GM12878 (cell line): Measurements from ENCODE around the gene GABBR2. TPM values are rescaled to one million over a fixed set of nuclear protein-coding genes. Genes with fewer than 3 reads are reported as not detected.

Experiments used
- ATAC-seq: fragments of 200-7000 bp; cut with Tn5 transposase; 3 replicates; pipeline ENCODE4 v1.9.1; 2020; ENCODE audit warnings: mild to moderate bottlenecking, moderate library complexity
- BruUV-seq: library from RNA; stranded (reverse); fragments of 400-500 nt; replicated peaks from 2 replicates; lab custom pipeline; 2021; lab: Mats Ljungman, UMichigan
- CTCF ChIA-PET: fragments of 300-600 bp; sonication (Branson Sonifier 250); formaldehyde crosslinking; extraction: SDS; loops from one replicate; lab custom pipeline; 2021; ENCODE audit warnings: inconsistent platforms; lab: Yijun Ruan, JAX
- POLR2A ChIA-PET: fragments of 350-600 bp; formaldehyde crosslinking; extraction: SDS; loops from one replicate; lab custom pipeline; 2021; ENCODE audit warnings: inconsistent platforms; lab: Charles Lee
- RAD21 ChIA-PET: fragments of 300-600 bp; sonication (Branson Sonifier 250); formaldehyde crosslinking; loops from one replicate; lab custom pipeline; 2023; ENCODE audit warnings: antibody characterized with exemption; ENCODE audit not compliant: unreplicated experiment; lab: Charles Lee
- SMC1A ChIA-PET: fragments of 300-600 bp; sonication (Branson Sonifier 250); formaldehyde crosslinking; loops from one replicate; lab custom pipeline; 2023; ENCODE audit not compliant: unreplicated experiment, uncharacterized antibody; lab: Charles Lee
- DNase-seq: peaks from one replicate; pipeline ENCODE4 v3.0.0-alpha.2; 2011; ENCODE audit warnings: low read depth, low spot score
- FAIRE-seq: peaks from 3 replicates; lab custom pipeline; 2011; peaks lifted over from hg19 to GRCh38; lab: Jason Lieb, UNC
- H2AFZ ChIP-seq: 2 replicates; pipeline ENCODE4 v1.6.0; 2011; ENCODE audit warnings: low read depth, low read length, control low read depth; ENCODE audit not compliant: control insufficient read depth
- H3K27ac ChIP-seq: 2 replicates; pipeline ENCODE4 v1.5.1; 2011; ENCODE audit warnings: control low read depth; ENCODE audit not compliant: control insufficient read depth, insufficient read depth
- H3K27me3 ChIP-seq, 2 experiments: replicated peaks in 1 of 2; 2 replicates each; pipeline versions ENCODE4 v1.6.0 to v1.6.1; 2011; ENCODE audit warnings: low read length in 1 of 2; ENCODE audit not compliant: control insufficient read depth in 2 of 2, insufficient read depth in 2 of 2
- H3K36me3 ChIP-seq, 2 experiments: 2 replicates each; pipeline ENCODE4 v1.5.1; 2011; ENCODE audit warnings: low read length in 1 of 2; ENCODE audit not compliant: control insufficient read depth in 2 of 2, insufficient read depth in 2 of 2
- H3K4me1 ChIP-seq: 2 replicates; pipeline ENCODE4 v1.6.1; 2011; ENCODE audit warnings: mild to moderate bottlenecking, low read length, moderate library complexity, mixed read lengths; ENCODE audit not compliant: control insufficient read depth, insufficient read depth
- H3K4me2 ChIP-seq: 2 replicates; pipeline ENCODE4 v1.6.0; 2011; ENCODE audit warnings: control low read depth; ENCODE audit not compliant: control insufficient read depth, insufficient read depth
- H3K4me3 ChIP-seq: fragments of 200-600 bp; sonication (generic); 2 replicates; pipeline ENCODE4 v1.5.1; 2016
- H3K79me2 ChIP-seq: 2 replicates; pipeline ENCODE4 v1.6.0; 2011; ENCODE audit warnings: low read length; ENCODE audit not compliant: control insufficient read depth, insufficient read depth
- H3K9ac ChIP-seq: 2 replicates; pipeline ENCODE4 v1.8.0; 2011; ENCODE audit warnings: low read length, control low read depth, mixed read lengths; ENCODE audit not compliant: control insufficient read depth, insufficient read depth
- H3K9me3 ChIP-seq: replicated peaks from 3 replicates; pipeline ENCODE4 v1.5.1; 2011; ENCODE audit warnings: mild to moderate bottlenecking, low read length; ENCODE audit not compliant: control insufficient read depth, insufficient read depth
- H4K20me1 ChIP-seq: 2 replicates; pipeline ENCODE4 v1.6.0; 2011; ENCODE audit not compliant: control insufficient read depth, insufficient read depth
- EP300 ChIP-seq, 2 experiments: fragments of 150-350 bp in 1 of 2; IDR thresholded peaks; 2 replicates each; pipeline ENCODE4 v1.6.1; 2011 to 2012; ENCODE audit warnings: low read depth in 2 of 2, low read length in 2 of 2, borderline replicate concordance in 1 of 2, improper control_type of control experiment in 1 of 2, inconsistent platforms in 1 of 2; ENCODE audit not compliant: control insufficient read depth in 1 of 2
- ESRRA ChIP-seq: IDR thresholded peaks from 2 replicates; pipeline ENCODE4 v1.6.1; 2012; ENCODE audit warnings: mild to moderate bottlenecking, low read length, improper control_type of control experiment
- GABPA ChIP-seq: IDR thresholded peaks from 2 replicates; pipeline ENCODE4 v1.6.1; 2014; ENCODE audit warnings: antibody characterized with exemption, low read depth, mild to moderate bottlenecking, inconsistent platforms
- GATAD2B ChIP-seq: fragments of 450-650 bp; conservative IDR thresholded peaks from 2 replicates; pipeline ENCODE4 v1.6.1; 2017; ENCODE audit warnings: low read depth, mild to moderate bottlenecking, moderate library complexity
- NBN ChIP-seq: fragments of 450-650 bp; IDR thresholded peaks from 2 replicates; pipeline ENCODE4 v1.6.1; 2016
- POLR2A ChIP-seq: IDR thresholded peaks from 2 replicates; pipeline ENCODE4 v1.6.1; 2011; ENCODE audit warnings: low read depth, mild to moderate bottlenecking, low read length
- TARDBP ChIP-seq: IDR thresholded peaks from 2 replicates; pipeline ENCODE4 v1.6.1; 2016; ENCODE audit warnings: borderline replicate concordance
- ZNF622 ChIP-seq: fragments of 450-650 bp; IDR thresholded peaks from 2 replicates; pipeline ENCODE4 v1.6.1; 2017; ENCODE audit warnings: mild to moderate bottlenecking, inconsistent platforms
- WGBS: methylation state at CpG from one replicate; pipeline ENCODE4 v1.1.6; 2016; ENCODE audit warnings: low lambda C conversion rate; ENCODE audit not compliant: insufficient replicate concordance, insufficient coverage; ENCODE audit errors: missing lambda C conversion rate; 5-methylcytosine and 5-hydroxymethylcytosine counted together
- in situ Hi-C: fragments of 300-500 bp; cut with MboI; formaldehyde crosslinking; loops from 9 replicates; pipeline ENCODE4 v1.14.3; 2018; ENCODE audit warnings: mixed read lengths
- intact Hi-C: fragments of 100-400 bp; cut with micrococcal nuclease; formaldehyde crosslinking; loops from one replicate; pipeline ENCODE4 v1.14.2; 2022; ENCODE audit not compliant: unreplicated experiment
- polyA plus RNA-seq, 11 experiments: library from polyadenylated mRNA; depleted of rRNA in 4 of 11; unstranded in 6 of 11; stranded (reverse) in 5 of 11; fragments of >200 nt; fragmentation: Nextera tagmentation in 4 of 11; fragmentation: Illumina TruSeq in 1 of 11; extraction: Ambion mirVana in 4 of 11; extraction: Trizol in 1 of 11; gene quantifications; 1 replicate in 1 of 11; 2 replicates in 10 of 11; pipeline versions ENCODE4 v1.2.1 to v1.2.3, GENCODE V29; 2011 to 2016; ENCODE audit warnings: inconsistent platforms in 2 of 11, missing spikeins in 2 of 11, low read depth in 1 of 11
- total RNA-seq, 4 experiments: library from RNA; depleted of rRNA in 3 of 4; stranded (reverse); fragments of >200 nt in 3 of 4; fragmentation: Illumina TruSeq in 1 of 4; extraction: Trizol in 1 of 4; gene quantifications; 2 replicates each; pipeline versions ENCODE4 v1.2.1 to v1.2.3, GENCODE V29; 2013 to 2021
- TF ChIP-seq, protein P1 (sequence below): IDR thresholded peaks from 2 replicates; pipeline ENCODE4 v1.6.1; 2011; ENCODE audit warnings: borderline replicate concordance, low read depth, mild to moderate bottlenecking, moderate library complexity, mixed read lengths, low read length; ENCODE audit not compliant: insufficient read depth; ENCODE audit errors: extremely low read length

GABBR2 gene
- total and polyA plus RNA-seq, 10 of the 15 experiments (the other 5 are each of a cell fraction or from before 2014, with no cell fraction given), result 0.02 to 2.2 (median 0.06) TPM; not detected in 2

DNA sequence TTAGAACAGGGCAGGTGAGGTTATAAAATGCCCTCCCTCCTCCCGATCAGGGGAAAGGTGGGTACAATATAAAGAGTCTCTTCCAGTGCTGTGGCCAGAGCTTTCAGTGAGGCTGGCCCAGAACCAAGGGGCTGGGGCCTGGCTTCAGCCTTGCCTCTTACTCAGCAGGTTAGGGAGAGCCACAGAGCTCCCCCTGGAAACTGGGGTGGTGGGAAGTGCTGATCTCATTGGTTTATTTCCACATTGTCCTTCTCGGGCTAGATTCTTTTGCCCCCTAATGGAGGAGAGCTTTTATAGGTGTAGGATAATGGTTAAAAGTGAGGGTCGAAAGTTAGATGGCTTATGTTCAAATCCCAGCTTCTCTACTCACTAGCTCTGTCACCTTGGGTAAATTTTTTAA, 266.6 kb downstream of the GABBR2 start:
- no peak for DNase-seq
- in situ Hi-C loops, result no loop called here
- Histone ChIP-seq H3K4me1 (no peaks in the 10 kb centered on the region), H3K9ac (no peak overlapping the region), H3K9me3 (no peaks in the 10 kb centered on the region), H3K36me3 (no peaks in the 10 kb centered on the region), H3K27me3 (peaks cover 0 to 2% of the 10 kb centered on the region in 2 experiments; a peak in 1 of 4 replicates), H3K27ac (no peak overlapping the region), H2AFZ (no peak overlapping the region), H3K4me3 (no peak overlapping the region), H3K79me2 (no peaks in the 10 kb centered on the region), H4K20me1 (no peaks in the 10 kb centered on the region), H3K4me2 (no peak overlapping the region)
- RAD21 ChIA-PET, result no interaction called here
- no TSS peak for BruUV-seq
- intact Hi-C loops, result no loop called here
- no peak for TF ChIP-seq POLR2A
- no peak for TF ChIP-seq EP300 (IDR thresholded peaks at IDR 0.05; ENCODE audit: borderline replicate concordance in 1 of 2, control insufficient read depth in 1 of 2, low read depth in 2 of 2, low read length in 2 of 2)
- TF ChIP-seq ZNF622, result no peak
- no peak for TF ChIP-seq TARDBP
- no peak for TF ChIP-seq NBN
- TF ChIP-seq, protein P1, sequence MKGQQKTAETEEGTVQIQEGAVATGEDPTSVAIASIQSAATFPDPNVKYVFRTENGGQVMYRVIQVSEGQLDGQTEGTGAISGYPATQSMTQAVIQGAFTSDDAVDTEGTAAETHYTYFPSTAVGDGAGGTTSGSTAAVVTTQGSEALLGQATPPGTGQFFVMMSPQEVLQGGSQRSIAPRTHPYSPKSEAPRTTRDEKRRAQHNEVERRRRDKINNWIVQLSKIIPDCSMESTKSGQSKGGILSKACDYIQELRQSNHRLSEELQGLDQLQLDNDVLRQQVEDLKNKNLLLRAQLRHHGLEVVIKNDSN, result no peak
- no peak for TF ChIP-seq GABPA
- TF ChIP-seq ESRRA, result no peak
- no peak for TF ChIP-seq GATAD2B
- POLR2A ChIA-PET, result no interaction called here
- SMC1A ChIA-PET, result no interaction called here
- no peak for FAIRE-seq
- WGBS, result 0% methylated on average over 3 of the region's 3 CpGs
- no peak for ATAC-seq
- CTCF ChIA-PET, result interaction anchor here (0.8 kb wide), 1 partner anchor 14 kb away, joined by 3 read pairs; no protein-coding TSS in a partner anchor
